ENCODE results near the gene STX1A.

STX1A gene

DNA sequence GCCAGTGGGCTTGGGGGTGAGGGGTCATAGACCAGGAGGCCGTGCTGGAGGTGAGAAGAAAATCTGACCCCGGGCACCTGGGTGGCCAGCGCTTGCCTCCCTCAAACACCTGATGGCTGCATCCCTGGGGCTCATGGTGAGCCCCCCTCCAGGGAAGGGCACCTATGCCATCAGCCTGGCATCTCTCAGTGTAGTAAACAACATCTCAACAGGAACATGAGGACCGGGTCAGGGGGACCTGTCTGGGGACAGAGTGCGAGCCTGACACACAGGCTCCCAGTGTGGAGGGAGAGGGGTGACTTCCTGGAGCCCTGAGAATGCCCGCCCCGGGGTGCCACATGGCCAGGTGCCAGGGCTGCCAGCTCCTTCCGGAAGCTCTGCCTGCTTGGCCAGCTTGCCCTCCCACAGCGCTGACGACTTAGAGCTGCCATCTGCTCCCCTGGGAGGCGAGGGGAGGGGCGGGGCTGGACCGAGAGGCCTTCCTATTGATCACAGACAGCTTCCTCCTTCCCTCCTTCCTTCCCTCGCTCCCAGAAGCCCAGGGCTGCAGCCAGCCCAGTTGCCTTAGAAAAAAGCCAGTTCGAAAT is 12.3 kb downstream of the STX1A start:
- no peak for DNase-seq (ENCODE audit: low spot score)

- no peak for DNase-seq (ENCODE audit: low spot score)
Observed at GRCh38 chr7:73706126-73707044, 13.1 kb downstream of the STX1A start.

- DNase-seq (ENCODE audit: low spot score) = no peak
Observed at GRCh38 chr7:73705551-73705920, 13.9 kb downstream of the STX1A start.

- DNase-seq (ENCODE audit: low spot score) = no peak
Observed at GRCh38 chr7:73704640-73705550, 14.6 kb downstream of the STX1A start.

DNA sequence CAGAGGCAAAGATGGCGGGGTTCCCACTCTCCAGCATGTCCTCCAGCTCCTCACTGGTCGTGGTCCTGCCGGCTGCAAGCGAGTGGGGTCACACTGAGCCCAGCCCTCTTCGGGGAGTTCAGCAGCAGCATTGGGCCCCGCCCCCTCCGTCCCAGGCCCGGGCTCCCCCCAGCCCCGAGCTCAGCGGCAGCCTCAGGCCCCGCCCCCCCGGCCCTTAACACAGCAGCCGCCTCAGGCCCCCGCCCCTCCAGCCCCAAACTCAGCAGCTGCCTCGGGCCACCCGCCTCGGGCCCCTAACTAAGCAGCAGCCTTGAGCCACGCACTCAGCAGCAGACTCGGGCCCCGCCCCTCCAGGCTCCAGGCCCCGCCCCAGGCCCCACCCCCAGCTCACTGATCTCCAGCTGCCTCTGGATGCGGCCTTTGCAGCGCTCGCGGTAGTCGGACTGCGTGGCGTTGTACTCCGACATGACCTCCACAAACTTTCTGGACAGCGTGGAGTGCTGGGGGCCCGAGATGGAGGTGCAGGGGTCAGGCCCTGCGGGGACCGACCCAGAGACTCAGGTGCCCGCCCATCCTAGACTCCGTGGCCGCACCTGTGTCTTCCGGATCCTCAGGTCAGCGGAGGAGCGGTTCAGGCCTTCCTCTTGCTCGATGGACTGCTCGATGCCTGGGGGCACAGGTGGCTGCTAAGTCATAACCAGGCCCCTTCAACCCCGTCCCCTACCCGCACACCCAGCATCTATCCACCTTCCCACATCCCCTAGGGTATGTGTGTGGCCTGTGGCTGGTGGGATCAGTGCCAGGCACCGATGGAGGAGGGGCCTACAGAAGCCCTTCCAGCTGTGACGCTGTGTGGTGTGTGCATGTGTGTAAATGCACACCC is 15.5 kb downstream of the STX1A start:
- DNase-seq (ENCODE audit: low spot score) = peak; percentile 67

DNA sequence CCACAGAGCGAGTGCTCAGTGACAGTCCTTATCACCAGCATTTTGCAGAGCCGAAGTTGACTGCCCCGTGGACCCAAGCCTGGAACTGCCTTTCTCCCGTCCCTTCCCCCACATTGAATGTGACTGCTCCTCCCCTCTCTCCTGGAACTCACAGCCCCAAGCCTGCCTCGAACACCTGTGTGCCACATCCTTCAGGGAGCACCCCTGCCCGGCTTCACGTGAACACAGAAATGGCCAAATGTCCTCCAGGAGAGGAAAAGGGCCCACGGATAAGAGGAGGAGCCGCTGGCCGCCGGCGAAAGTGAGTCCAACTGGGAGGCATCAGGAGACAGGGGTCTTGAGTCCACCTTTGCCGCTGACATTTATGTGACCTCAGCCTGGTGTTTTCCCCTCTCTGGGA is 16.2 kb downstream of the STX1A start:
- DNase-seq (ENCODE audit: low spot score) = no peak

- no peak for DNase-seq (ENCODE audit: low spot score)
Observed at GRCh38 chr7:73702665-73703064, 16.8 kb downstream of the STX1A start.

GRCh38 chr7:73702226-73702625 is 17.2 kb downstream of the STX1A start:
- no peak for DNase-seq (ENCODE audit: low spot score)

GRCh38 chr7:73701357-73701995 is 18.0 kb downstream of the STX1A start:
- peak; percentile 50 for DNase-seq (ENCODE audit: low spot score)

DNA sequence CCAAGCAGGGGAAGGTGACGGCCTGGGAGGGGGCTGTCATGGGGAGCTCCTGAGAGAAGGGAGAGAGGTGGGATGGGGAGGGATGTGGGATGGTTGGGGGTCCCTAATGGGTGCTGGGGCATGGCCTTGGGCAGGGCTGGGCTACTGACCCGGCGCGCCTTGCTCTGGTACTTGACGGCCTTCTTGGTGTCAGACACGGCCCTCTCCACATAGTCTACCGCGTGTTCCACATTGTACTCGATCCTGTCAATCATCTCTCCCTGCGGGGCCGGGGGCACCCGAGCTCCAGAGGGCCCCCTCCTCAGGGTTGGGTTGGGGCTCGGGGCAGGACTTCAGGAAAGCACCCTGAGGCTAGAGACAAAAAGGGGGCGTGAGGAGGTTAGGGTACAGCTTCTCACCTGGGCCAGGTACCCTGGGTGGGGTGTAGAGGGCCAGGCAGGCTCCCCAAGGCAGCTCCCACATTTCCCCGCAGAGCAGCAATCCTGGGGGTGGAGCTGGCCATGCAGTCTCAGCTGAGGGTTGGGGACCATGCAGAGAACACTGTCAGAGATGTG is 18.8 kb downstream of the STX1A start:
- no peak for DNase-seq (ENCODE audit: low spot score)

- no peak for DNase-seq (ENCODE audit: low spot score)
Observed at GRCh38 chr7:73700069-73700423, 19.4 kb downstream of the STX1A start.

DNA sequence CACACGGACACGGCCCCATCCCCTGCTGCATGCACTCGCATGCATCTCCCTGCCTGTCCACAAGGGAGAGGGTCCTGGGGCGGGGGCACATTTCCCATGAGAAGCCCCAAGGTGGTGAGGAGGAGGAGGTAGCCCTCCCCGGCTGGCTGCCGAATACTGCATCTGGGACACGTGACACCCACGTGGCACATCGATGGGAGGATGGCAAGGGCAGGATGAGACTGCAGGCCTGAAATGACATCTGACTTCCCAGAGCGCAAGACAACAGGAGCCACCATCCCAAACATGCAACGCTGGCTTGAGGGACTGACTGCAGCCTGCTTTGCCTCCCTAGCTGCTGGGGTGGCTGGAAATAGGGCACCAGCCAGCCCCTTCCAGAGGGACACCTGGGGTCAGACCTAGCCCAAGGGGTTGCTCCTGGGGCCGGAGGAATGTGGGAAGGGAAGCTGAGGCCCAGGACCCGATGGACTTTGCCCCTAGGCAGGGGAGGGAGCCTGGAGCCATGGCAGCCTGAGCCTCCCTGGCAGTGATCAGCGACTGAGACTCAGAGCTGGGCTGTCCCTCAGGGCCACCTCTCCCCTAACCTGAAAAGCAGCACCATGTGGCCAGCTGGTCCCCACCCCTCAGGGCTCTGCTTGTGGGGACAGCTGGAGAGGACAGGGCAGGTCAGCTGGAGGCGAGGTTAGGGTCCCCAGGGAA is 19.9 kb downstream of the STX1A start:
- DNase-seq (ENCODE audit: low spot score) = no peak

DNA sequence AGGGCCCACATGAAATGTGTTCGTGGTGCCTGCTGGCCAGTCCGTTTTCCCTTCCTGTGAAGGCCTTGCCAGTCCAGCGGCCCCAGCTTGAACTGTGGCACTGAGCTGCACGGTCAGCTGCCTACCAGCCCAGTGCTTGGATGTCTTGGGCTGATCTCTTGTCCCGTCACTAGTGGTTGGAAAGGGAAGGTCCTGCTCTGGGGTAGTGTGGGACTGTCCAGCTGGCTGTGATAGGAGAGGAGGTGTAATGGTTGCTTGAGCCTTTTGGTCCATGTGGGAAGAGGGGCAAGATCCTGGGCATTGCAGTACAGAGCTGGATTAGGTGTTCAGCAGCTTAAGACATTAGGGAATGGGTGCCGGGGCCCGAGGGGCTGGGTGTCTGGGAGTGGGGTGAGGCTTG is 21.1 kb downstream of the STX1A start:
- DNase-seq (ENCODE audit: low spot score) = no peak

DNA sequence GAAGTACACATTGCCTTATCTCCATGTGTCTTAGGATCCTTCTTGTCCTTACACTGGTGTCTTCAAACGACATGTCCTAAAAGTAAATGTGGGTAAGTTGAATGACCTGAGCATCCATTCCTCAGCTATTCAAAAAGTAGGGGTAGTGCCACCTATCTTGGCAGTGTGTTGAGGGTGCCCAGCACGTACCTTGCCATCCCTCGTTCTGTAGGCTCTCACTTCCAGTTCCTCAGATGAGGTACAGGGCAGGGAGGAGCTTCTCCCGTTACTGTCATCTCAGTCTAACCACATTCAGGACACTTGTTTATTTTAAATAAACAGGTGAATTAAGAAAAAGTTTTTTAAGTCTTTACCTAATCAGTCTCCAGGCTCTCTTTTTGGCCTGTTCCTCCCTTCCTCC is 23.1 kb downstream of the STX1A start:
- no peak for DNase-seq (ENCODE audit: low spot score)

GRCh38 chr7:73690646-73691045 is 28.8 kb downstream of the STX1A start:
- no peak for DNase-seq (ENCODE audit: low spot score)

GRCh38 chr7:73688288-73688687 is 31.2 kb downstream of the STX1A start:
- DNase-seq (ENCODE audit: low spot score) = no peak

DNA sequence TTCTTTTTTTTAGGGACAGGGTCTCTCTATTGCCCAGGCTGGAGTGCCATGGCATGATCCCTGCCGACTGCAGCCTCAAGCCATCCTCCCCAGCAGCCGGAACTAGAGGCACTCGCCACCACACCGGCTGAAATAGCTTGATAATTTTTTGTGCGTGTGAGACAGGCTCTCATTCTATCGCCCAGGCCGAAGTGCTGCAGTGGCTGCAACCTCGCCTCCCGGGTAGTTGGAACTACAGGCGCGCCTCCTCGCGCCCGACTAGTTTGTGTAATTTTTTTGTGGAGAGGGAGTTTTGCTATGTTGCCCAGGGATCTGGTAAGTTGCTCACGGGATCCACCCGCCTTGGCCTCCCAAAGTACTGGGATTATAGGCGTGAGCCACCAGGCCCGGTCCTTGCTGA is 34.2 kb downstream of the STX1A start:
- DNase-seq (ENCODE audit: low spot score) = no peak

- no peak for DNase-seq (ENCODE audit: low spot score)
Observed at GRCh38 chr7:73683788-73684693, 35.4 kb downstream of the STX1A start.
